ENCODE results near the gene ASAP2. TPM values are rescaled to one million over a fixed set of nuclear protein-coding genes. Genes with fewer than 3 reads are reported as not detected.

The ASAP2 gene
- total RNA-seq, 1 experiment from 2014 or later = 60.3 TPM

DNA sequence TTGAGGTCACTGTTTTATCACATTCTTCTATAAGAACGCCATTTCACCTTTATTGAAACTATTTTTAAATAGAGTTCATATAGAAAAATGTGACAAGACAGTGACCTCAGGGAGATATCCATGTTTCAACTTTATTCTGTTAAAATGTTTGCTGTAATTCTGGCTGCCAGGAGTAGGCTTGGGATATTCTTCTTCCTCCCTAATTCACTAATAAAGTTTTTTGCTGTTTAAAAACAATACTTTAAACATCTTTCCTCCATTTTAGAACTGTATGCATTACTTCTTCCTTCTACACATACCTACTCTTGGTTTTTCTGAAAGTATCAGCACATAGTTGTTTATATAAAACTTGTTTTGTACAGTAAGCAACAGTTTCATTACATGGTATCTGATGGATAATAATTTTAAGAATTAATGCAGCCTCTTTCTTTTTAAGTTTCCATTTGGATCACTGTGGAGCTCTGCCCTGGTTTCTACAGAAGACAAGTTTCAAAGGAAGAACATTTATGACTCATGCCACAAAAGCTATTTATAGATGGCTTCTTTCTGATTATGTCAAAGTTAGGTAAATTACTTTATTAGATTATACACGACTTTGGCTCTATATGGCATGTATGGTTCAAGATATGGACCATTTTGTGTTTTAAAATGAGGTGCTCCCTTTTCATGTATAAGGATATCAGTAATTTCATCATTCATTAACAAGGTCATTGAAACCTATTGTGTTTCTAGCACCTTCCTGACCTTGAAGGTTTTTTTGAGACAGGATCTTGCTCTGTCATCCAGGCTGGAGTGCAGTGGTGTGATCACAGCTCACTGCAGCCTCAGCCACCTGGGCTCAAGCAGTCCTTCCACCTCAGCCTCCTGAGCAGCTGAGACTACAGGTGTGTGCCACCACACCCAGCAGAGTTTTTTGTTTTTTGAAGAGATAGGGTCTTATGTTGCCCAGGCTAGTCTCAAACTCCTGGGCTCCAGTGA, 224.0 kb downstream of the ASAP2 start:
- Histone ChIP-seq H3K27me3 (ENCODE audit: insufficient read depth, low read depth) (no peaks in the 10 kb centered on the region), H3K27ac (no peak overlapping the region), H3F3A (ENCODE audit: insufficient read depth, low read depth) (no peaks in the 10 kb centered on the region; the same call in 1 of the 2 replicates), H3K4me2 (no peak overlapping the region), H3K36me3 (ENCODE audit: low read depth) (peaks cover 48% of the 10 kb centered on the region), H2AFZ (no peak overlapping the region), H3K4me3 (no peak overlapping the region), H3K9me2 (ENCODE audit: insufficient read depth) (no peaks in the 10 kb centered on the region), H3K9me3 (ENCODE audit: insufficient read depth, low read depth) (no peaks in the 10 kb centered on the region), H4K20me1 (ENCODE audit: insufficient read depth) (no peaks in the 10 kb centered on the region), H3K4me1 (replicated peaks; ENCODE audit: insufficient read depth) (no peaks in the 10 kb centered on the region), H3K79me2 (ENCODE audit: low read depth) (peaks cover 15% of the 10 kb centered on the region)
- ChIA-PET POLR2A (ENCODE audit: unreplicated experiment) (no interaction called here), CTCF (no interaction called here)
- intact Hi-C loops (cut with micrococcal nuclease; ENCODE audit: unreplicated experiment) = no loop called here
- DNase-seq = no peak
- no TSS peak for BruUV-seq (replicated peaks)
- TF ChIP-seq, protein P1, sequence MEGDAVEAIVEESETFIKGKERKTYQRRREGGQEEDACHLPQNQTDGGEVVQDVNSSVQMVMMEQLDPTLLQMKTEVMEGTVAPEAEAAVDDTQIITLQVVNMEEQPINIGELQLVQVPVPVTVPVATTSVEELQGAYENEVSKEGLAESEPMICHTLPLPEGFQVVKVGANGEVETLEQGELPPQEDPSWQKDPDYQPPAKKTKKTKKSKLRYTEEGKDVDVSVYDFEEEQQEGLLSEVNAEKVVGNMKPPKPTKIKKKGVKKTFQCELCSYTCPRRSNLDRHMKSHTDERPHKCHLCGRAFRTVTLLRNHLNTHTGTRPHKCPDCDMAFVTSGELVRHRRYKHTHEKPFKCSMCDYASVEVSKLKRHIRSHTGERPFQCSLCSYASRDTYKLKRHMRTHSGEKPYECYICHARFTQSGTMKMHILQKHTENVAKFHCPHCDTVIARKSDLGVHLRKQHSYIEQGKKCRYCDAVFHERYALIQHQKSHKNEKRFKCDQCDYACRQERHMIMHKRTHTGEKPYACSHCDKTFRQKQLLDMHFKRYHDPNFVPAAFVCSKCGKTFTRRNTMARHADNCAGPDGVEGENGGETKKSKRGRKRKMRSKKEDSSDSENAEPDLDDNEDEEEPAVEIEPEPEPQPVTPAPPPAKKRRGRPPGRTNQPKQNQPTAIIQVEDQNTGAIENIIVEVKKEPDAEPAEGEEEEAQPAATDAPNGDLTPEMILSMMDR (conservative IDR thresholded peaks at IDR 0.05) = no peak
- no peak for TF ChIP-seq EZH2 (IDR thresholded peaks at IDR 0.05; ENCODE audit: low read depth)

DNA sequence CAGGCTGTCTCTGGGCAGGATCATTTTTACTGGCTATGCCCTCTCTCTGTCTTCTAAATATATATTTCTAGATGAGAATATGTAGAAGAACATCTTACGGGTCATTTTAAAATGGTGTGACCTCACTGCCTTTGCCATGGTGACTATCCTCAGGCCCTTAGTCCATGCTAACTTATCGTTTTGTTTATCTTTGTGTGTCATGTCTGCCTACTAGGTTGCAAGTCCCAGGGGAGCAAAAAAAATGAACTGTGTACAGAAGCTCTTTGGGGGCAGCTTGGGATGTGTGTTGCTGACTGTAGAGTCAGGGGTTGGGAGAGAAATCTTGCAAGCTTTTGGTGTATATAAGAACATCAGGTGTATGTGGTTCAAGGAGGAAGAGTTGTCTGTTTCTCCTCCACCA, 227.9 kb downstream of the ASAP2 start:
- no peaks in the 10 kb centered on the region for H3K9me3 ChIP-seq (ENCODE audit: insufficient read depth, low read depth)
- BruUV-seq (replicated peaks) = no TSS peak
- DNase-seq = no peak
- peaks cover 58% of the 10 kb centered on the region for H3K36me3 ChIP-seq (ENCODE audit: low read depth)
- ChIA-PET CTCF (no interaction called here), POLR2A (ENCODE audit: unreplicated experiment) (no interaction called here)
- no peak overlapping the region for H3K4me3 ChIP-seq
- intact Hi-C loops (cut with micrococcal nuclease; ENCODE audit: unreplicated experiment) = no loop called here
- H3K9me2 ChIP-seq (ENCODE audit: insufficient read depth) = no peaks in the 10 kb centered on the region
- H2AFZ ChIP-seq = no peak overlapping the region
- H3K79me2 ChIP-seq (ENCODE audit: low read depth) = no peaks in the 10 kb centered on the region
- no peaks in the 10 kb centered on the region for H4K20me1 ChIP-seq (ENCODE audit: insufficient read depth)
- 0 out of 2 replicates have a peak, but pooled peaks cover 10% of the 10 kb centered on the region for H3F3A ChIP-seq (ENCODE audit: insufficient read depth, low read depth)
- no peaks in the 10 kb centered on the region for H3K27me3 ChIP-seq (ENCODE audit: insufficient read depth, low read depth)
- no peak overlapping the region for H3K4me2 ChIP-seq
- H3K27ac ChIP-seq = no peak overlapping the region
- no peaks in the 10 kb centered on the region for H3K4me1 ChIP-seq (replicated peaks; ENCODE audit: insufficient read depth)
- TF ChIP-seq, protein P1 (conservative IDR thresholded peaks at IDR 0.05) = no peak
- TF ChIP-seq EZH2 (IDR thresholded peaks at IDR 0.05; ENCODE audit: low read depth) = no peak

DNA sequence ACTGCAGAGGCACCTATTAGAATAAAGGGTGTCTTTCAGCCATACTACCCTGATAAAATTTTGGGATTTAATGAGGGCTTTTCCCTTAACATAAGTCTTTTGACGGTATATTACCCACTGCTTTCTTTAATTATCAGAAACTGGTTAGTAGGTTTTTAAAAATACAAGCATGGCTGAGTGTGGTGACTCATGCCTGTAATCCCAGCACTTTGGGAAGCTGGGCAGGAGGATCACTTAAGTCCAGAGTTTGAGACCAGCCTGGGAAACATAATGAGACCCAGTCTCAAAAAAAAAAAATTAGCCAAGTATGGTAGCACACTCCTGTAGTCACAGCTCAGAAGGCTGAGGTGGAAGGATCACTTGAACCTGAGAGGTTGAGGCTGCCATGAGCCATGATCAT, 232.9 kb downstream of the ASAP2 start:
- Histone ChIP-seq H3K79me2 (ENCODE audit: low read depth) (no peaks in the 10 kb centered on the region), H3F3A (ENCODE audit: insufficient read depth, low read depth) (0 out of 2 replicates have a peak, but pooled peaks cover 10% of the 10 kb centered on the region), H3K4me3 (no peak overlapping the region), H3K36me3 (ENCODE audit: low read depth) (peaks cover 52% of the 10 kb centered on the region), H3K4me1 (replicated peaks; ENCODE audit: insufficient read depth) (no peaks in the 10 kb centered on the region), H4K20me1 (ENCODE audit: insufficient read depth) (no peaks in the 10 kb centered on the region), H2AFZ (no peak overlapping the region), H3K9me2 (ENCODE audit: insufficient read depth) (no peaks in the 10 kb centered on the region), H3K9me3 (ENCODE audit: insufficient read depth, low read depth) (no peaks in the 10 kb centered on the region), H3K27me3 (ENCODE audit: insufficient read depth, low read depth) (no peaks in the 10 kb centered on the region), H3K27ac (no peak overlapping the region), H3K4me2 (no peak overlapping the region)
- POLR2A ChIA-PET (ENCODE audit: unreplicated experiment) = no interaction called here
- no peak for TF ChIP-seq EZH2 (IDR thresholded peaks at IDR 0.05; ENCODE audit: low read depth)
- TF ChIP-seq, protein P1 (conservative IDR thresholded peaks at IDR 0.05) = no peak
- CTCF ChIA-PET = no interaction called here
- intact Hi-C loops (cut with micrococcal nuclease; ENCODE audit: unreplicated experiment) = no loop called here
- no TSS peak for BruUV-seq (replicated peaks)
- DNase-seq = no peak

All from PC-9 (cell line).